Measurements from ENCODE around the gene IRF1. TPM values are rescaled to one million over a fixed set of nuclear protein-coding genes. Genes with fewer than 3 reads are reported as not detected.

Gene IRF1
- total and polyA plus RNA-seq, 5 donors from 2014 or later, result 160 to 924 (median 190) TPM

- no peaks in the 10 kb centered on the region for H3K9me3 ChIP-seq (ENCODE audit: control insufficient read depth in 2 of 2, low read length in 2 of 2)
Observed at GRCh38 chr5:132474881-132475496, 15.6 kb downstream of the IRF1 start.

DNA sequence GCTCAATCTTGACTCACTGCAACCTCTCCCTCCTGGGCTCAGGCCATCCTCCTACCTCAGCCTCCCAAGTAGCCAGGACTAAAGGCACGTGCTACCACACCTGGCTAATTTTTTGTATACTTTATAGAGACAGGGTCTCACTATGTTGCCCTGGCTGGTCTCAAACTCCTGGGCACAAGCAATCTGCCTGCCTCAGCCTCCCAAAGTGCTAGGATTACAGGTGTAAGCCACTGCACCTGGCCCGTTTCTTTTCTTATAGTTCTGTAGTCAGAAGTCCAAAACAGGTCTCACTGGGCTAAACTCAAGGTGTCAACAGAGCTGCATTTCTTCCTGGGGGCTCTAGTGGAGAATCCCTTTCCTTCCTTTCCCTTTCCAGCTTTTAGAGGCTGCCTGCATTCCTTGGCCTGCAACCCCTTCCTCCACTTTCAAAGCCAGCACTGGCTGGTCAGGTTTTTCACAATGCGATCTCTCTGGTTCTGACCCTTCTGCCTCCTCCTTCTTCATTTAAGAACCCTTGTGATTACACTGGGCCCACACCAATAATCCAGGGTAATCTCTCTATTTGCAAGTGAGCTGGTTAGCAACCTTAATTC lies 16.3 kb downstream of the IRF1 start:
- H3K36me3 ChIP-seq (ENCODE audit: control insufficient read depth, insufficient read depth, low read length), result no peaks in the 10 kb centered on the region
- H3K4me1 Mint-ChIP-seq, result peaks cover 23 to 95% (median 74%) of the 10 kb centered on the region in 4 donors
- no peak overlapping the region for H3K4me3 ChIP-seq (ENCODE audit: low read depth, low read length)
- H3K27me3 Mint-ChIP-seq, result peaks cover 21% of the 10 kb centered on the region
- no peaks in the 10 kb centered on the region for H3K9me3 ChIP-seq (ENCODE audit: control insufficient read depth in 2 of 2, low read length in 2 of 2)
- H3K27me3 ChIP-seq (ENCODE audit: control insufficient read depth, insufficient read depth, low read length), result no peaks in the 10 kb centered on the region
- peak overlapping the region; percentile 94 to 98 (median 96) for H3K27ac Mint-ChIP-seq
- peak overlapping the region; percentile 19 to 71 (median 54) for H3K4me3 Mint-ChIP-seq
- peaks cover 8% of the 10 kb centered on the region for H3K36me3 Mint-ChIP-seq
- ATAC-seq (ENCODE audit: low read depth in 2 of 2), result no peak
- H3K27ac ChIP-seq (ENCODE audit: insufficient read depth, low read length, poor library complexity, severe bottlenecking), result peak overlapping the region; percentile 87
- peak in 1 of 3 donors; percentile 1 for DNase-seq
- peaks cover 88% of the 10 kb centered on the region for H3K4me1 ChIP-seq (ENCODE audit: control insufficient read depth, insufficient read depth, low read length, poor library complexity, severe bottlenecking)
- H3K9me3 Mint-ChIP-seq, result no peaks in the 10 kb centered on the region

More at GRCh38 chr5:132474881-132475496, 15.6 kb downstream of the IRF1 start:
- Histone ChIP-seq H3K27me3 (ENCODE audit: control insufficient read depth, insufficient read depth, low read length) (no peaks in the 10 kb centered on the region), H3K36me3 (ENCODE audit: control insufficient read depth, insufficient read depth, low read length) (no peaks in the 10 kb centered on the region), H3K4me3 (ENCODE audit: low read depth, low read length) (no peak overlapping the region), H3K4me1 (ENCODE audit: control insufficient read depth, insufficient read depth, low read length, poor library complexity, severe bottlenecking) (peaks cover 88% of the 10 kb centered on the region), H3K27ac (ENCODE audit: insufficient read depth, low read length, poor library complexity, severe bottlenecking) (peak overlapping the region; percentile 87)
- peak overlapping the region; percentile 19 to 71 (median 54) for H3K4me3 Mint-ChIP-seq
- ATAC-seq (ENCODE audit: low read depth in 2 of 2) (no peak), DNase-seq (peak in 1 of 3 donors; percentile 9)
- peaks cover 21% of the 10 kb centered on the region for H3K27me3 Mint-ChIP-seq
- H3K4me1 Mint-ChIP-seq, result peaks cover 19 to 95% (median 74%) of the 10 kb centered on the region in 4 donors
- peaks cover 8% of the 10 kb centered on the region for H3K36me3 Mint-ChIP-seq
- peak overlapping the region; percentile 94 to 98 (median 96) for H3K27ac Mint-ChIP-seq
- H3K9me3 Mint-ChIP-seq, result no peaks in the 10 kb centered on the region

DNA sequence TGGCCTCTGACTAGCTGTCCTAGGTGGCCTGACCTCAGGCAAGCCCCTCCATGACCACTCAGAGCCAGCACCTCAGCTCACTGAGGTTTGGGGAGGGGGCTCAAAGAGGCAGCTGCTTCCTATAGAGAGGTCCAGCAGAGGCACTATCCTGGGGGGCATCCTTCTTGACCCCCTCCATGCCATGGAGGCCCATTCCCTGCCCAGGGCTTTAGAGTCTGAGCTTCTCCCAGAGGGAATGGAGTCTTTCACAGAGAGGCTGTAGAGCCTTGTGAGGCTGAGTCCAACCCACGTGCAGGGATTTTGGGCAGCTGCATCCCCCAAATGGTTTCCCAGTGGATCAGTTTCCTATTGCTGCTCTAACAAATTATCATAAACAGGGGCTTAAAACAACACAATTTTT lies 16.9 kb downstream of the IRF1 start:
- no peak for ATAC-seq (ENCODE audit: low read depth in 2 of 2)
- H3K27ac Mint-ChIP-seq, result peak overlapping the region; percentile 94 to 99 (median 96)

GRCh38 chr5:132473019-132473531 lies 17.5 kb downstream of the IRF1 start:
- Mint-ChIP-seq H3K27me3 (peaks cover 21% of the 10 kb centered on the region), H3K4me1 (peaks cover 15 to 95% (median 72%) of the 10 kb centered on the region in 4 donors), H3K4me3 (peak overlapping the region; percentile 34 to 85 (median 61)), H3K36me3 (peaks cover 12% of the 10 kb centered on the region), H3K9me3 (peaks cover 0 to 1% (median 0%) of the 10 kb centered on the region in 7 donors), H3K27ac (peak overlapping the region; percentile 94 to 99 (median 96))
- H3K36me3 ChIP-seq (ENCODE audit: control insufficient read depth, insufficient read depth, low read length), result no peaks in the 10 kb centered on the region
- H3K9me3 ChIP-seq (ENCODE audit: control insufficient read depth in 2 of 2, low read length in 2 of 2), result no peaks in the 10 kb centered on the region
- DNase-seq (peak; percentile 78 to 97 (median 93)), ATAC-seq (ENCODE audit: low read depth in 2 of 2) (peak; percentile 81 to 90)
- no peaks in the 10 kb centered on the region for H3K27me3 ChIP-seq (ENCODE audit: control insufficient read depth, insufficient read depth, low read length)
- peak overlapping the region; percentile 51 for H3K4me3 ChIP-seq (ENCODE audit: low read depth, low read length)
- H3K4me1 ChIP-seq (ENCODE audit: control insufficient read depth, insufficient read depth, low read length, poor library complexity, severe bottlenecking), result peaks cover 85% of the 10 kb centered on the region
- peak overlapping the region; percentile 87 for H3K27ac ChIP-seq (ENCODE audit: insufficient read depth, low read length, poor library complexity, severe bottlenecking)

More for the DNA sequence above, 16.9 kb downstream of the IRF1 start:
- peak overlapping the region in 3 of 4 donors; percentile 43 to 85 (median 69) for H3K4me3 Mint-ChIP-seq
- H3K4me3 ChIP-seq (ENCODE audit: low read depth, low read length), result peak overlapping the region; percentile 49
- no peaks in the 10 kb centered on the region for H3K9me3 Mint-ChIP-seq
- H3K27me3 ChIP-seq (ENCODE audit: control insufficient read depth, insufficient read depth, low read length), result no peaks in the 10 kb centered on the region
- H3K27me3 Mint-ChIP-seq, result peaks cover 21% of the 10 kb centered on the region
- peak in 1 of 3 donors; percentile 7 for DNase-seq
- peaks cover 88% of the 10 kb centered on the region for H3K4me1 ChIP-seq (ENCODE audit: control insufficient read depth, insufficient read depth, low read length, poor library complexity, severe bottlenecking)
- H3K36me3 Mint-ChIP-seq, result peaks cover 10% of the 10 kb centered on the region
- H3K27ac ChIP-seq (ENCODE audit: insufficient read depth, low read length, poor library complexity, severe bottlenecking), result peak overlapping the region; percentile 87
- H3K36me3 ChIP-seq (ENCODE audit: control insufficient read depth, insufficient read depth, low read length), result no peaks in the 10 kb centered on the region
- H3K4me1 Mint-ChIP-seq, result peaks cover 21 to 95% (median 74%) of the 10 kb centered on the region in 4 donors
- no peaks in the 10 kb centered on the region for H3K9me3 ChIP-seq (ENCODE audit: control insufficient read depth in 2 of 2, low read length in 2 of 2)

GRCh38 chr5:132472431-132472830 lies 18.1 kb downstream of the IRF1 start:
- no peaks in the 10 kb centered on the region for H3K9me3 ChIP-seq (ENCODE audit: control insufficient read depth in 2 of 2, low read length in 2 of 2)
- Mint-ChIP-seq H3K9me3 (peaks cover 0 to 1% (median 0%) of the 10 kb centered on the region in 7 donors), H3K4me1 (peaks cover 16 to 95% (median 71%) of the 10 kb centered on the region in 4 donors), H3K4me3 (no peak overlapping the region), H3K36me3 (peaks cover 12% of the 10 kb centered on the region), H3K27me3 (peaks cover 21% of the 10 kb centered on the region), H3K27ac (peak overlapping the region in 2 of 3 donors; percentile 94 to 96)
- peaks cover 85% of the 10 kb centered on the region for H3K4me1 ChIP-seq (ENCODE audit: control insufficient read depth, insufficient read depth, low read length, poor library complexity, severe bottlenecking)
- H3K27me3 ChIP-seq (ENCODE audit: control insufficient read depth, insufficient read depth, low read length), result no peaks in the 10 kb centered on the region
- ATAC-seq (ENCODE audit: low read depth in 2 of 2) (no peak), DNase-seq (no peak)
- H3K27ac ChIP-seq (ENCODE audit: insufficient read depth, low read length, poor library complexity, severe bottlenecking), result peak overlapping the region; percentile 87
- no peaks in the 10 kb centered on the region for H3K36me3 ChIP-seq (ENCODE audit: control insufficient read depth, insufficient read depth, low read length)
- H3K4me3 ChIP-seq (ENCODE audit: low read depth, low read length), result peak overlapping the region; percentile 51

GRCh38 chr5:132471944-132472343 lies 18.6 kb downstream of the IRF1 start:
- H3K4me3 Mint-ChIP-seq, result peak overlapping the region in 3 of 4 donors; percentile 63 to 76 (median 63)

DNA sequence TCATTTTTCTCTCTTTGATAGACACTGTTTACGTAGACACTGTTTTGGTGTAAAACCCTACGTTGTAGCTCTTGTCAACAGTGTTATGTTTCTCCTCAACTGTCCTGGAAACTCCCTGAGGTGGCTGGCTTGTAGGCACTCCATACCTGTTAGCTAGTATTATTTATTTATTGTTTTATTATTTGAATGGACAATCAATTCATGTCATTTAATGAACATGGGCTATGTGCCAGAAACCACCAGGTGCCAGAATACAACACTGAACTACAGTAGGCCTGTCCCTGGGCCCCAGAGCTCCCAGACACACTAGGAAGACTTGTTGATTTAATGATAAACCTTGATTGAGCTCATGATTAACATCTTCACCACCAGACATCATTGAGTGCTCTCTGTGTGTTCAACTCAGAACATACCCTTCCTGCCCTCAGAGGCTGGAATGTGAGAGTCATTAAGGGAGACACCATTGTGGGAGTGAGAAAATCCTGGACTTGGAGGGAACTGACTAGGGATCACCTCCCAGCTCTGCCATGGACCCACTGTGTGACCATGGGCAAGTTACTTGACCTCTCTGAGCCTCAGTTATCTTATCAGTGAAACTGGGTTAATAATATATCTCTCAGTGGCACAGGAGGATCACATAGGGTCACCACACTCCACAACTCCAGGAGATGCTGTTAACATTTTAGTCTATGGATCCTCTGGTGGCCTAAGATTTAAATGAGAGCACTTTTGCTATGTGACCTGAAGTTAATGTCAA lies 19.2 kb downstream of the IRF1 start:
- Histone ChIP-seq H3K27ac (ENCODE audit: insufficient read depth, low read length, poor library complexity, severe bottlenecking) (peak overlapping the region; percentile 87), H3K4me1 (ENCODE audit: control insufficient read depth, insufficient read depth, low read length, poor library complexity, severe bottlenecking) (peaks cover 91% of the 10 kb centered on the region), H3K4me3 (ENCODE audit: low read depth, low read length) (peak overlapping the region; percentile 35), H3K36me3 (ENCODE audit: control insufficient read depth, insufficient read depth, low read length) (no peaks in the 10 kb centered on the region), H3K27me3 (ENCODE audit: control insufficient read depth, insufficient read depth, low read length) (no peaks in the 10 kb centered on the region), H3K9me3 (ENCODE audit: control insufficient read depth in 2 of 2, low read length in 2 of 2) (no peaks in the 10 kb centered on the region)
- peaks cover 8% of the 10 kb centered on the region for H3K36me3 Mint-ChIP-seq
- ATAC-seq (ENCODE audit: low read depth in 2 of 2), result no peak
- H3K4me3 Mint-ChIP-seq, result peak overlapping the region; percentile 32 to 76 (median 63)
- peak overlapping the region; percentile 96 for H3K27ac Mint-ChIP-seq
- peaks cover 16% of the 10 kb centered on the region for H3K27me3 Mint-ChIP-seq
- DNase-seq, result no peak
- peaks cover 27 to 96% (median 72%) of the 10 kb centered on the region in 4 donors for H3K4me1 Mint-ChIP-seq
- peaks cover 0 to 4% (median 0%) of the 10 kb centered on the region in 7 donors for H3K9me3 Mint-ChIP-seq

More at GRCh38 chr5:132471944-132472343, 18.6 kb downstream of the IRF1 start:
- Mint-ChIP-seq H3K4me1 (peaks cover 21 to 95% (median 73%) of the 10 kb centered on the region in 4 donors), H3K9me3 (peaks cover 0 to 4% (median 0%) of the 10 kb centered on the region in 7 donors), H3K36me3 (peaks cover 10% of the 10 kb centered on the region), H3K27me3 (peaks cover 21% of the 10 kb centered on the region), H3K27ac (peak overlapping the region; percentile 96)
- Histone ChIP-seq H3K9me3 (ENCODE audit: control insufficient read depth in 2 of 2, low read length in 2 of 2) (no peaks in the 10 kb centered on the region), H3K4me1 (ENCODE audit: control insufficient read depth, insufficient read depth, low read length, poor library complexity, severe bottlenecking) (peaks cover 85% of the 10 kb centered on the region), H3K27ac (ENCODE audit: insufficient read depth, low read length, poor library complexity, severe bottlenecking) (peak overlapping the region; percentile 87), H3K4me3 (ENCODE audit: low read depth, low read length) (no peak overlapping the region), H3K27me3 (ENCODE audit: control insufficient read depth, insufficient read depth, low read length) (no peaks in the 10 kb centered on the region), H3K36me3 (ENCODE audit: control insufficient read depth, insufficient read depth, low read length) (no peaks in the 10 kb centered on the region)
- no peak for ATAC-seq (ENCODE audit: low read depth in 2 of 2)
- DNase-seq, result no peak

Data from CD4-positive, CD25-positive, alpha-beta regulatory T cell (primary cell).